ENCODE data around the gene HYI.

The HYI gene

DNA sequence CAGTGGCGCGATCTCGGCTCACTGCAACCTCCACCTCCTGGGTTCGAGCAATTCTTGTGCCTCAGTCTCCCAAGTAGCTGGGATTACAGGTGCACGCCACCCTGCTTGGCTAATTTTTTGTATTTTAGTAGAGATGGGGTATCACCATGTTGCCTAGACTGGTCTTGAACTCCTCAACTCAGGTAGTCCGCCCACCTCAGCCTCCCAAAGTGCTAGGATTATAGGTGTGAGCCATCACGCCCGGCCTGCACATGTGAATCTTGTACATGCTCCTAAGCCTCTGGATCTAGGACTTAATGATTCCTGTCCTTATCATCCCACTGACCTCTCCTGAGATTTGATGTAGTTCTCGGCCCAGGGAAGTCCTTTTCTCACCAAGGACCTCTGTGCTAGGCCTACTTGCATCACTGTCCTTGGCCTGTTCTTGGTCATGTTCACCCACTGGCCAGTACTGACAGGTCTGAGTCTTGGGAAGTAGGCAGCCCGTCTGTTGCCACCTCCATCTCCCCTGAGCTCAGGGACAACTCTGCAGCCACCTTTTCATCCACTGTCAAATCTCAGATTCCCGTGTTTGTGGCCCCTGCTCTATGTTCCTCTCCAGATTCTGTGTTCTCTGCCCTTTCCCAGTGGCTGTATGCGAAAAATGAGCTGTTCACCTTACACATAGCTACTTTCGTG is 9.4 kb downstream of the HYI start:
- DNase-seq: no peak

GRCh38 chr1:43443197-43443946 is 10.4 kb downstream of the HYI start:
- DNase-seq: no peak

GRCh38 chr1:43442756-43443155 is 11.0 kb downstream of the HYI start:
- no peak for DNase-seq

- no peak for DNase-seq
Measured at GRCh38 chr1:43441894-43442637, 11.7 kb downstream of the HYI start.

DNA sequence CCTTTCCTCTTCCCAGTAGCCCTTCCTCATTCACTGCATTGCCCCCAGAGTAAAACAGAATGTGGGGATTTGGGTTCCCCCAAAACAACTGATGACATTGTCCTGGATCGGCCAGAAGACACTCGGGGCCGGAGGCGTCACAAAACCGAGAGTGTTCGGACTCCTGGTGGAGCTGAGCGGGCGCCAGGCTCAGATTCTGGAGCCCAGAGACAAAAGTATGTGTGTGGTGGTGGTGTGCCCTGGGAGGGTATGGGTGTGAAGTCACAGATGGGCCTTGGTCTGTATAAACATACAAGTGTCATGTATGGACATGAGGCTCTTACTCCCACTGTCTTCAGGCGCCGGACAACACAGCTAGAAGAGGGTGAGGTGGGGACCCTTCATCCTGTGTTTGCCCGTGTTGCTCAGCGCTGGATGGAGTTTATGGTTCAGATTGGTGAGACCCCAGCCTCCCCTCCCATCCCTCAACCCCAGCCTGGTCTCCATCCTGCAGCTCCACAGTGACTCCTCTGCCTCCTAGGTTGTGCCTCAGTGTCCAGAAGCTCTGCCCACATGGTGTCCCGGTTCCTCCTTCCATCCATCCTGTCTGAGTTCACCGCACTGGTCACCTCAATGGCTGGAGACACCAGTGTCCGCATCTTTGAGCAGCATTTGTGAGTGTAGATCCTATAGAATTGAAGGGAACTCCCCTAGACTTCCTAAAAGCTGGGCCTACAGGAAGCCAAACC is 12.4 kb downstream of the HYI start:
- DNase-seq: no peak

GRCh38 chr1:43440358-43440757 is 13.4 kb downstream of the HYI start:
- no peak for DNase-seq

GRCh38 chr1:43439781-43440180 is 13.9 kb downstream of the HYI start:
- DNase-seq: no peak

DNA sequence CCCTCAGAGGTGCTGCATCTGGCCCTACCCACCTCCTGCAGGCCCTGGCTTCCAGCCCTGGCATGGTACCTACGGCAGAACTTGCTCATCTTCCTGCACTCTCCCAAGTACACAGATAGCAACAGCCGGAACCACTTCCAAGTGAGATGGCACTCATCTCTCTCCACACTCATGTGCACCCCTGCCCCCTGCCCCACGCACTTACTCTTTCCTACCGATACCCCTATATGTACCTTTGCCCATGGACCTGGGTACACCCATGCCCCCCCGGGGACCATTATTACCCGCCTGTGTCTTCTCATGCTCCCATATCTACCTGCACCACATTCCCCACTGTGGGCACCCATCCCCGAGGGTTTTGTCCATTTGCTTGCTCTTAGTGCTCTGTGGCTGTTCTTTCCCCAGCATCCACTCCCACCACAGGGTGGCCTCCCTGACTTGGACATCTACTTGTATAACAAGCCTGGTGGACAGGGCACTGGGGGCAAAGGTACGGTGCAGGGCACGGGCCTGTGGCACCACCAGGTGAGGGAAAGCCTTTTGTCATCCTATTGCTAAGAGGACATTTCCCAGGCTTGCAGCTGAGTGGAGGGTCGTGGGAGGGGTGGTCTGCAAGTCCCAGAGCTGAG is 14.7 kb downstream of the HYI start:
- no peak for DNase-seq

GRCh38 chr1:43438576-43438952 is 15.2 kb downstream of the HYI start:
- no peak for DNase-seq

GRCh38 chr1:43438006-43438405 is 15.7 kb downstream of the HYI start:
- no peak for DNase-seq

DNA sequence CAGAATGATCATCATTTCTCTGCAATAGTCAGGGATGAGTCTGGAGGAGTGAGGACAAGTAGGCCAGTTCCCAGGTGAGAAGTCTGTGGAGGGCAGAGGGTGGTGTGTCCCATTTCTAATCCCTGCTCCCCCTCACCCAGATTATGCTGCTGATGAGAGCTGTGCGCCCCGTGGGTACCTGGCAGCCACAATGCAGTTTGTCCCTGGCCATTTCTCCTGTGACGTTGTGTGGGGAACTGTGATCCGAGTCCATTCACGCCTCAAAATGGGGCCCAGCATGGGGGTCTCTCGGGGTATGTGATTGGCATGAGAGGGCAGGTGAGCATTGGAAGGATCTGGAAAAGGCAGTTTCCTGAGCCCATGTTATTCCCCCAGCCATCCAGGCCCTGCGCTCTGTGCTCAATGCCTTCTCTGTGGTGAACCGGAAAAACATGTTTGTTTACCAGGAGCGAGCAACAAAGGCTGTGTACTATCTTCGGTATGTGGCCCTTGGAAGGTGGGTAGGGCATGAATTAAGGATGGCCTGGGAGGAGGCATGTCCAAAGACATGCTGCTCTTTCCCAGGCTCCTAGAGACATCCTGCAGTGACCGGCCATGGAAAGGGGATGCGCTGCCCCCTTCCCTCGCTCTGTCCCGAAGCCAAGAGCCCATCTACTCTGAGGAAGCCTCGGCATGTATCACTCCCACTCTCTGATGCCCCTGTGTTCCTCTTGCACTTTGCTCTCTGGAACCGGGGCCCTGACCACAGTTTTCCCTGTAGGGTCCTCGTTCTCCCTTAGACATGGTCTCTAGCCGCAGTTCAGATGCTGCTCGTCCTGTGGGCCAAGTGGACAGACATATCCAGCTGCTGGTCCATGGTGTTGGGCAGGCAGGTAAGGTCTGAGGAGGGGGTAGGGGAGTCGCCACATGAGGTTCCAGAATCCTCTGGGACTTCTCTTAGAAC is 16.4 kb downstream of the HYI start:
- no peak for DNase-seq

DNA sequence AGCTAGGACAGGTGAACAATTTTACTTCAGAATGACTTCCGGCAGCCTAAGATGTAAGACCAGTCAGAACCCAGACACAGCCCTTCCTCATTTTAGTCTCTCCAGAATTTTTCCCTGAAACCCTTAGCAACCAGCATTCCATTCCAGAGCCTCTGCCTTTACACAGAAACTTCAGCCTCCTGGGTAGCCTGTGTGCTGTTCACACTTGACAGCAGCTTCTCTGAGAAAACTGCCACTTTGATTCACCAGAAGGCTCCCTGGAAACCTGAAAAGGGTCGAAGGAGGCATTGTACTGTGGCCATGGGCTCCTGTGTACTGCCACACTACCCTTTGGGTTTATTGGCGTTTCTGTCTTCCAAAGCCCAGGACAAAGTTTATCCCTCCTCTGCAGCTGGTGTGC is 17.4 kb downstream of the HYI start:
- DNase-seq: no peak

DNA sequence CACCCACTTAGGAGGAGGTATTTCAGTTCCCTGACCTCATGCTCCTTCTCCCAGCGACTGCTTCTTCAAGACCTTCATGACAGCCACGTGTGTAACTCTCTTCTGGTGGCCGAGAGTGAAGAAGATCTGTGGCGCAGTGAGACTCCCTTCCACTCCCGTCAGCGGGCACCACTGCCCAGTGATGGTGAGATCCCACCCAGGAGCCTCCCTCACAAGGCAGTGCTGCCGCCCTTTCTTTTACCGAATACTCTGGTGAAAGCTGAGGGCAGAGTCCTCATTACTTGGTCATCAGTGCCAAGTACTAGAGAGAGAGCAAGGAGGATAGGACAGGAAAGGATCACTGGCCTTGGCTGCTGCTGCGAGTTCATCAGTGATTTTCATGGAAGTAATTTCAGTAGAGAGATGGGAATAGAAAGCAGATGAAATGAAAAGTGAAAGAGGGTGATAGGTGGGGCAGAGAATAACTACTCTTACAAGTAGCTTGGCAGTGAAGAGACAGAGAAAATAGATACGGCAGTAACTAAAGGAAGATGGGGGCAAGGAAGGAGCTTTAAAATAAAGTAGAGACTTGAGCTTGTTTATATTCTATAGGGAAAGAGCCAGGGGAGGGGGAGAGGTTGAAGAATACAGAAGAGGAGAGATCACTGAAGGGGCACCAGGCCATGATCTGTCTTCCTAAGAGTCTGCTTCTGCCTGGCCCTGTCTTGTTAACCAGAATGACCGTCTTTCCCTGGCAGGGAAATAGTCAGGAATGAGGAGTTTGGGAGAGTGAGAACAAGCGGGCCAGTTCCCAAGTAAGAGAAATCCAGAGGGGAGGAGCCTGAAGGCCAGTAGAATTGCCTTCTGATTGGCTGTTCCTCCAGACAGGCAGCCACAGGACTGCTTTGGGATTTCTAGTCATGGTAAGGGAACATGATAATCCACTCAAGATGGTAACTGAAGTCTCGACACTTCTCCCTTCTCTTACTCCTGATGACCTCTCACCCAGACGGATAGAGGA is 18.3 kb downstream of the HYI start:
- DNase-seq: no peak

GRCh38 chr1:43434256-43434655 is 19.5 kb downstream of the HYI start:
- DNase-seq: no peak

- no peak for DNase-seq
Measured at GRCh38 chr1:43432907-43433306, 20.8 kb downstream of the HYI start.

GRCh38 chr1:43432171-43432860 is 21.4 kb downstream of the HYI start:
- DNase-seq: no peak

- DNase-seq: no peak
Measured at GRCh38 chr1:43431676-43432075, 22.1 kb downstream of the HYI start.

- no peak for DNase-seq
Measured at GRCh38 chr1:43430831-43431230, 22.9 kb downstream of the HYI start.

DNA sequence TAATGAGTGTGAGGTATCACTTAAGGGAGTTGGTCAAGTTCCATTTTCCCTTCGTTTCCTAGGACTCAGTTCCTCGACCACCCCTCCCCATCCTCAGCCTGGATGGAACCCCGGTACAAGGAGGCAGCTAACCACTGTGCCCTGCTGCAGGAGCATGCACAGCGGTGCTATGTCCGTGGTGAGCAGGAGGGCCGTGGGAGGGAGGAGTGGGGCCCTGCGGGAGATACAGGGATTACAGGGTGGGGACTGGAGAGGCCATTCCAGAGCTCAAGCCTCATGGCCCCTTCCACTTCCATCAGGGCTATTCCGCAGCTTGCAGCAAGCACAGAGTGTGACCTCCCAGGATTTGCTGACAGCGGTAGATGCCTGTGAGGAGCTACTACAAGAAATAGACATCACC is 25.8 kb downstream of the HYI start:
- no peak for DNase-seq

DNA sequence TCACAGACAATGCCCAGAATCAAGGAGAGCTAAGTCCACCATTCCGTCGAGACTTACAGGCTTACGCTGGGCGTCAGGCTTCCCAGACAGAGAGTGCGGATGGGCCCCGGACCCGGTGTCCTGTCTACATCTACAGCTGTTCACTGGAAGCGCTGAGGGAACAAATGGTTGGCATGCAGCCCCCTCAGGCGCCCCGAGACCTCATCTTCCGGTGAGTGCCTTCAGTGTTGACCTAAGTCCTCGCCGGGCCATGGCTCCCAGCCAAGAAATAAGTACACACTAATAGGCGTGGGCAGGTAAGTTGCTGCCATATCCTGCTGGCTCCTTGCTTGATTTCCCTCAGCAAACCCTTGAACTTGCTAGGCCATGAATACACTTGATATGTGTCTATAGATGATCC is 26.2 kb downstream of the HYI start:
- no peak for DNase-seq

Data from CD4-positive, alpha-beta T cell treated with Interleukin-10 for 1 hour (primary cell).